ENCODE data around the gene SLC12A7. TPM values are rescaled to one million over a fixed set of nuclear protein-coding genes. Genes with fewer than 3 reads are reported as not detected.
"Not testable (repeated sequence)": the region's sequence is repeated elsewhere in the genome, so short reads cannot be mapped to it uniquely, and the experiment has no call there.

Gene SLC12A7
- total RNA-seq, 2 experiments from 2014 or later, result 10.1 to 10.8 TPM

GRCh38 chr5:1100664-1101574, 10.9 kb downstream of the SLC12A7 start:
- Mint-ChIP-seq H3K36me3 (no peaks in the 10 kb centered on the region), H3K4me1 (ENCODE audit: low read depth) (peaks cover 25% of the 10 kb centered on the region), H3K27me3 (no peaks in the 10 kb centered on the region), H3K4me3 (no peak overlapping the region), H3K9me3 (no peaks in the 10 kb centered on the region), H3K27ac (no peak overlapping the region)
- ChIA-PET CTCF (no interaction called here), POLR2A (no interaction called here)
- intact Hi-C loops (cut with micrococcal nuclease), result no loop called here
- DNase-seq, result no peak

GRCh38 chr5:1099926-1100663, 11.8 kb downstream of the SLC12A7 start:
- H3K27me3 Mint-ChIP-seq, result no peaks in the 10 kb centered on the region

DNA sequence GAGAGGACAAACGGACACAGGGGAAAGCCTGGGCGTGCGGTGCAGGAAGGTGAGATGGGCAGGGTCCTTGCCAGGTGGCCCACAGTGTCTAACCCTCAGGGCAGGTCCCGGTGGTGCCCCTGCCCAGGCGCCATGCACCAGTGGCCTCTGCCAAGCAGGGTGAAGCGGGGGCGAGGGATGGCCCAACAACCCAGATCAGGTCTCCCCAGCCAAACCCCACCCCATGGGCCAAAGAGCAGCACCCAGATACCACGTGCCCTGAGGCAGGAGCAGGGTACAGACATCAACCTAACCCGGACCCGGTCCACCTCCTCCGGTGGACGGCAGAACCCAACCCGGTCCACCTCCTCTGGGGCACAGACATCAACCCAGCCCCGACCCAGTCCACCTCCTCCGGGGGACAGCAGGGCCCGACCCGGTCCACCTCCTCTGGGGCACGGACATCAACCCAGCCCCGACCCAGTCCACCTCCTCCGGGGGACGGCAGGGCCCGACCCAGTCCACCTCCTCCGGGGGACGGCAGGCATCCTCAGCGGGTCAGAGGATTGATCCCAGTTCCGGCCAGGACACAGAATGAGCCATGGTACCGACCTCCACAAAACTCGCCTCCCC, 12.8 kb downstream of the SLC12A7 start:
- Mint-ChIP-seq H3K27ac (no peak overlapping the region), H3K36me3 (no peaks in the 10 kb centered on the region), H3K27me3 (no peaks in the 10 kb centered on the region), H3K9me3 (no peaks in the 10 kb centered on the region), H3K4me1 (ENCODE audit: low read depth) (peaks cover 8% of the 10 kb centered on the region), H3K4me3 (no peak overlapping the region)
- intact Hi-C loops (cut with micrococcal nuclease), result no loop called here
- POLR2A ChIA-PET, result no interaction called here
- DNase-seq, result no peak
- CTCF ChIA-PET, result no interaction called here

More at GRCh38 chr5:1099926-1100663, 11.8 kb downstream of the SLC12A7 start:
- intact Hi-C loops (cut with micrococcal nuclease), result no loop called here
- DNase-seq, result no peak
- H3K36me3 Mint-ChIP-seq, result no peaks in the 10 kb centered on the region
- ChIA-PET CTCF (no interaction called here), POLR2A (no interaction called here)
- H3K9me3 Mint-ChIP-seq, result no peaks in the 10 kb centered on the region
- peaks cover 16% of the 10 kb centered on the region for H3K4me1 Mint-ChIP-seq (ENCODE audit: low read depth)
- H3K4me3 Mint-ChIP-seq, result no peak overlapping the region
- no peak overlapping the region for H3K27ac Mint-ChIP-seq

DNA sequence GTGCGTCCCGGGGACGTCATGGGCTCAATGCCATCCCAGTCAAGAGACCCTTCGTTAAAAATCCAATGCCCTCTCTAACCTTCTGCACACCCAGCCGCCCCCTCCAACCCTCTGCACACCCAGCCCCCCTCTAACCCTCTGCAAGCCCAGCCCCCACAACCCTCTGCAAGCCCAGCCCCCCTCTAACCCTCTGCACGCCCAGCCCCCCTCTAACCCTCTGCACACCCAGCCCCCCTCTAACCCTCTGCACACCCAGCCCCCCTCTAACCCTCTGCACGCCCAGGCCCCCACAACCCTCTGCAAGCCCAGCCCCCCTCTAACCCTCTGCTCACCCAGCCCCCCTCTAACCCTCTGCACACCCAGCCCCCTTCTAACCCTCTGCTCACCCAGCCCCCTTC, 13.9 kb downstream of the SLC12A7 start:
- H3K27ac Mint-ChIP-seq; H3K4me1 Mint-ChIP-seq (ENCODE audit: low read depth); H3K36me3 Mint-ChIP-seq; intact Hi-C loops (cut with micrococcal nuclease); CTCF ChIA-PET; DNase-seq; H3K4me3 Mint-ChIP-seq; H3K27me3 Mint-ChIP-seq; POLR2A ChIA-PET; H3K9me3 Mint-ChIP-seq: not testable (repeated sequence)

GRCh38 chr5:1097381-1097987, 14.4 kb downstream of the SLC12A7 start:
- intact Hi-C loops (cut with micrococcal nuclease), result no loop called here
- POLR2A ChIA-PET, result no interaction called here
- no peaks in the 10 kb centered on the region for H3K36me3 Mint-ChIP-seq
- H3K27me3 Mint-ChIP-seq, result no peaks in the 10 kb centered on the region
- H3K4me3 Mint-ChIP-seq, result no peak overlapping the region
- no peak overlapping the region for H3K27ac Mint-ChIP-seq
- H3K9me3 Mint-ChIP-seq, result no peaks in the 10 kb centered on the region
- CTCF ChIA-PET, result no interaction called here
- no peaks in the 10 kb centered on the region for H3K4me1 Mint-ChIP-seq (ENCODE audit: low read depth)
- DNase-seq, result no peak

GRCh38 chr5:1096838-1097237, 15.0 kb downstream of the SLC12A7 start:
- no peaks in the 10 kb centered on the region for H3K9me3 Mint-ChIP-seq
- DNase-seq, result no peak
- CTCF ChIA-PET, result no interaction called here
- no peaks in the 10 kb centered on the region for H3K27me3 Mint-ChIP-seq
- H3K4me3 Mint-ChIP-seq, result no peak overlapping the region
- H3K4me1 Mint-ChIP-seq (ENCODE audit: low read depth), result no peaks in the 10 kb centered on the region
- POLR2A ChIA-PET, result no interaction called here
- no peak overlapping the region for H3K27ac Mint-ChIP-seq
- H3K36me3 Mint-ChIP-seq, result no peaks in the 10 kb centered on the region
- intact Hi-C loops (cut with micrococcal nuclease), result no loop called here

DNA sequence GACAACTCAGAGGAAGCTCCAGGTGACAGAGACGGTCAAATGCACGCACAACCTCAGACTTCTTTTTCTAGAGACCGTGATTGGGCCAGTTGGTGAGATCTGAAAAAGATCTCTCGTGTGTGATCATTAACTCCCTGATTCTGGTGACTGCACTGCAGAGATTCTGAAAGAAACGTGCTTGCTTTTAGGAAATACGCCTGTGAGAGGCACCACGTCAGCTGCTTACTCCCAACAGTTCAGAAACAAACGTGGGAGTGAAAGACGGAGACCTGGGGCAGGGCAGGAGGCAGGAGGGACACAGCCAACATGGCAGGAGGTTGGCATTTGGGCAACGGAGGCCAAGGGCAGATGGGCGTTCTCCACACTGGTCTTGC, 15.9 kb downstream of the SLC12A7 start:
- POLR2A ChIA-PET, result no interaction called here
- no peaks in the 10 kb centered on the region for H3K4me1 Mint-ChIP-seq (ENCODE audit: low read depth)
- no peaks in the 10 kb centered on the region for H3K36me3 Mint-ChIP-seq
- no peak overlapping the region for H3K4me3 Mint-ChIP-seq
- DNase-seq, result no peak
- H3K27me3 Mint-ChIP-seq, result no peaks in the 10 kb centered on the region
- H3K9me3 Mint-ChIP-seq, result no peaks in the 10 kb centered on the region
- no peak overlapping the region for H3K27ac Mint-ChIP-seq
- CTCF ChIA-PET, result no interaction called here
- intact Hi-C loops (cut with micrococcal nuclease), result no loop called here

GRCh38 chr5:1095302-1095989, 16.4 kb downstream of the SLC12A7 start:
- H3K4me3 Mint-ChIP-seq, result no peak overlapping the region
- H3K4me1 Mint-ChIP-seq (ENCODE audit: low read depth), result no peaks in the 10 kb centered on the region
- no peaks in the 10 kb centered on the region for H3K27me3 Mint-ChIP-seq
- no peak for DNase-seq
- H3K36me3 Mint-ChIP-seq, result no peaks in the 10 kb centered on the region
- no peak overlapping the region for H3K27ac Mint-ChIP-seq
- no peaks in the 10 kb centered on the region for H3K9me3 Mint-ChIP-seq
- intact Hi-C loops (cut with micrococcal nuclease), result no loop called here
- POLR2A ChIA-PET, result no interaction called here
- CTCF ChIA-PET, result no interaction called here

DNA sequence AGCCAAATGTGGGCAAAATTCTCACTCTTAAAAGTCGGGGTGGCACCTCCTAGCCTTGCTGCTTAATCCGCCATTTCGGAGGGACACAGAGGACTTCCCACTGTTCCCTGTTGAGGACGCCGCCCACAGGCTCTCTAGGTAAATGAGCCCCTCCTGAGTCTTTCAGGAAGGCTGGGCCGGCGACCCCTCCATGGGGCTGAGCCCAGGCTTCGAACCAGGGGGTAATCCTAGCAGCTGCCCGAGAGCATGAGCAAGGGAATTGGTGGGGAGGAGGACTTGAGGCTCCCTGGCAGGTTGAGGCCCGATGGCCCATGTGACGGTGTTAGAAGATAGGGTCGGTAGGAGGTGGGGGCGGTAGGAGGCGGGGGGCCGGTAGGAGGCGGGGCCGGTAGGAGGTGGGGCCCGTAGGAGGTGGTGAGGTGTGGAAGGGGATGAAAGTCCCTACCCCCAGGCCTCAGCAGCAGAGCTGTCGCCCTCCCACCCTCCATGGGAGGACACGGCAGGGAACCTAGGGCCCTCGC, 17.1 kb downstream of the SLC12A7 start:
- no peak overlapping the region for H3K4me3 Mint-ChIP-seq
- H3K4me1 Mint-ChIP-seq (ENCODE audit: low read depth), result no peaks in the 10 kb centered on the region
- CTCF ChIA-PET, result no interaction called here
- no peak for DNase-seq
- intact Hi-C loops (cut with micrococcal nuclease), result no loop called here
- no peak overlapping the region for H3K27ac Mint-ChIP-seq
- no peaks in the 10 kb centered on the region for H3K36me3 Mint-ChIP-seq
- POLR2A ChIA-PET, result no interaction called here
- H3K27me3 Mint-ChIP-seq, result no peaks in the 10 kb centered on the region
- no peaks in the 10 kb centered on the region for H3K9me3 Mint-ChIP-seq

DNA sequence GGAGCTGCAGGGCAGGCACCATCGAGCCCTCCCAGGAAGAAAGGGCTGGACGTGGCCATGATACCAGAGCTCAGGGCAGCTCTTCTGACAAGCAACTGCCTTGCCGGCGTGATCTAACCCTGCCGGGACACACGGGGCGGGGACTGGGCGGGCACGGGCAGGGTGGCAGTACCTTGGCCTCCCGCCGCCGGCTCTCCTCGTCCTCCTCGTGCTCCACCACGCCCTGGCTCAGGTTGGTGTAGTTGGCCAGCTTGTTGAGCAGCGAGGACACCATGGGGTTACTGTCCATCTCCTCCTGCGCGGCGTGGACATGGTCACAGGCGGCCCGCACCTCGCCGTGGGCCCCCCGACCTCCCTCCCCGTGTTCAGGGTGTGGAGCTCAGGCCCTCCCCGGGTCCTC, 18.5 kb downstream of the SLC12A7 start:
- Mint-ChIP-seq H3K4me3 (no peak overlapping the region), H3K4me1 (ENCODE audit: low read depth) (no peaks in the 10 kb centered on the region), H3K9me3 (no peaks in the 10 kb centered on the region), H3K27ac (no peak overlapping the region), H3K27me3 (no peaks in the 10 kb centered on the region), H3K36me3 (no peaks in the 10 kb centered on the region)
- DNase-seq, result no peak
- POLR2A ChIA-PET, result no interaction called here
- CTCF ChIA-PET, result no interaction called here
- intact Hi-C loops (cut with micrococcal nuclease), result no loop called here

DNA sequence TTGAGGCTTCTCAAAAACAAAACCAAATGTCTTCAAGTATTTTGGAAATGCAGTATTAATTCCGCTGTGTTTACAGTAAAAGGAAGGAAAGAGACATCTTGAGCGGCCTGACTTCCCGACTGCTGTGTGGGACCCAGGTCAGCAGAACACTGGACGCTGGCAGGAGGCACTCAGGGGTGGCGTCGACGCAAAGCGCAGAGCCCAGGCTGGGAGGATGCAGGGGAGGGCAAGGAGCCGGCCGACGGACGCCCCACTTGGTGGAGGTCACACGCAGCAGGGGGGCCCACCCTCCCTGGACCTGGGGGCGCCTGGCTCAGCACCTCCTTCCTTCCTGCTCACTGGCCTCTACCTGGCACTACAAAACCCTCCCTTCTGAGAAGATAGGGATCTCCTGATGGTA, 19.7 kb downstream of the SLC12A7 start:
- H3K9me3 Mint-ChIP-seq, result no peaks in the 10 kb centered on the region
- H3K27me3 Mint-ChIP-seq, result no peaks in the 10 kb centered on the region
- H3K27ac Mint-ChIP-seq, result no peak overlapping the region
- intact Hi-C loops (cut with micrococcal nuclease), result no loop called here
- POLR2A ChIA-PET, result no interaction called here
- H3K36me3 Mint-ChIP-seq, result no peaks in the 10 kb centered on the region
- no peak for DNase-seq
- CTCF ChIA-PET, result interaction anchor here (0.6 kb wide), 1 partner anchor 1036 kb away, joined by 3 read pairs; no protein-coding TSS in a partner anchor
- no peaks in the 10 kb centered on the region for H3K4me1 Mint-ChIP-seq (ENCODE audit: low read depth)
- no peak overlapping the region for H3K4me3 Mint-ChIP-seq

GRCh38 chr5:1091632-1092031, 20.2 kb downstream of the SLC12A7 start:
- Mint-ChIP-seq H3K4me1 (ENCODE audit: low read depth) (no peaks in the 10 kb centered on the region), H3K27ac (no peak overlapping the region), H3K27me3 (no peaks in the 10 kb centered on the region), H3K36me3 (no peaks in the 10 kb centered on the region), H3K4me3 (no peak overlapping the region), H3K9me3 (no peaks in the 10 kb centered on the region)
- POLR2A ChIA-PET, result no interaction called here
- CTCF ChIA-PET, result no interaction called here
- intact Hi-C loops (cut with micrococcal nuclease), result no loop called here
- DNase-seq, result no peak

All from activated CD4-positive, alpha-beta memory T cell treated with anti-CD3 and anti-CD28 coated beads for 36 hours (primary cell).